GM20000 (cell line): ENCODE results near the gene ANO2.

ENCODE experiments used
- DNase-seq: peaks from one replicate; pipeline ENCODE4 v3.0.0; 2012; ENCODE audit warnings: low spot score
- CTCF ChIP-seq: IDR thresholded peaks from 2 replicates; pipeline ENCODE4 v1.5.1; 2012; ENCODE audit warnings: mild to moderate bottlenecking, control low read depth; ENCODE audit errors: extremely low read depth, missing control alignments

The ANO2 gene

GRCh38 chr12:5777451-5777850, 167.6 kb downstream of the ANO2 start:
- no peak for TF ChIP-seq CTCF
- DNase-seq = no peak

- no peak for DNase-seq
- TF ChIP-seq CTCF = no peak
Measured at GRCh38 chr12:5776091-5776490, 169.0 kb downstream of the ANO2 start.

- no peak for DNase-seq
- TF ChIP-seq CTCF = no peak
Measured at GRCh38 chr12:5773550-5773949, 171.5 kb downstream of the ANO2 start.

GRCh38 chr12:5771756-5772155, 173.3 kb downstream of the ANO2 start:
- no peak for DNase-seq
- TF ChIP-seq CTCF = no peak

- no peak for DNase-seq
- TF ChIP-seq CTCF = no peak
Measured at GRCh38 chr12:5770727-5771126, 174.3 kb downstream of the ANO2 start.

- TF ChIP-seq CTCF = no peak
- DNase-seq = no peak
Measured at GRCh38 chr12:5768581-5769196, 176.4 kb downstream of the ANO2 start.

- DNase-seq = no peak
- no peak for TF ChIP-seq CTCF
Measured at GRCh38 chr12:5768171-5768570, 176.9 kb downstream of the ANO2 start.

GRCh38 chr12:5758347-5758746, 186.7 kb downstream of the ANO2 start:
- no peak for DNase-seq
- TF ChIP-seq CTCF = no peak
